Transverse colon (tissue), 4 donors: ENCODE results near the gene RMI1. TPM values are rescaled to one million over a fixed set of nuclear protein-coding genes. Genes with fewer than 3 reads are reported as not detected.

ENCODE experiments used
- DNase-seq: peaks from one replicate; pipeline ENCODE4 v3.0.0-alpha.2; 2019
- H3K27ac ChIP-seq, 4 donors: fragments of 200-600 bp; sonication (generic); 2 replicates each; pipeline ENCODE4 v1.5.1; 2016 to 2018; ENCODE audit warnings: inconsistent platforms in 4 of 4
- H3K27me3 ChIP-seq: fragments of 200-600 bp; sonication (generic); 2 replicates; pipeline ENCODE4 v1.5.1; 2017; ENCODE audit warnings: inconsistent platforms
- H3K36me3 ChIP-seq, 4 donors: fragments of 200-600 bp; sonication (generic); 2 replicates each; pipeline ENCODE4 v1.5.1; 2017 to 2019; ENCODE audit warnings: inconsistent platforms in 4 of 4
- H3K4me1 ChIP-seq, 4 donors: fragments of 200-600 bp; sonication (generic); 2 replicates each; pipeline ENCODE4 v1.5.1; 2017 to 2020; ENCODE audit warnings: inconsistent platforms in 4 of 4
- H3K4me3 ChIP-seq, 4 donors: fragments of 200-600 bp; sonication (generic); 1 replicate in 1 of 4; 2 replicates in 3 of 4; pipeline versions ENCODE4 v1.5.1 to v1.6.1; 2017 to 2019; ENCODE audit warnings: inconsistent platforms in 4 of 4
- H3K9me3 ChIP-seq, 2 donors: fragments of 200-600 bp; sonication (generic); 2 replicates each; pipeline ENCODE4 v1.5.1; 2017 to 2019; ENCODE audit warnings: inconsistent platforms in 2 of 2
- CTCF ChIP-seq, 5 experiments: fragments of 200-600 bp in 3 of 5; fragments of 450-650 bp in 2 of 5; sonication (generic) in 3 of 5; IDR thresholded peaks; 1 replicate in 2 of 5; 2 replicates in 3 of 5; pipeline ENCODE4 v1.5.1; 2016 to 2017; ENCODE audit warnings: antibody characterized with exemption in 5 of 5, inconsistent platforms in 3 of 5, mild to moderate bottlenecking in 2 of 5, moderate library complexity in 1 of 5
- EP300 ChIP-seq: sonication (generic); formaldehyde crosslinking; IDR thresholded peaks from one replicate; pipeline ENCODE4 v1.6.1; 2017; ENCODE audit warnings: antibody characterized with exemption, low read depth
- POLR2A ChIP-seq: fragments of 450-650 bp; IDR thresholded peaks from one replicate; pipeline ENCODE4 v1.6.1; 2016; ENCODE audit warnings: antibody characterized with exemption, mild to moderate bottlenecking, moderate library complexity
- POLR2AphosphoS5 ChIP-seq, 3 donors: sonication (generic); formaldehyde crosslinking; IDR thresholded peaks; one replicate each; pipeline ENCODE4 v1.6.1; 2016; ENCODE audit warnings: antibody characterized with exemption in 3 of 3
- WGBS, 2 donors: methylation state at CpG; one replicate each; pipeline ENCODE4 v1.1.5; 2018; ENCODE audit warnings: low coverage in 1 of 2; 5-methylcytosine and 5-hydroxymethylcytosine counted together
- in situ Hi-C, 4 donors: fragments of 200-750 bp; cut with MboI; loops; one replicate each; pipeline versions ENCODE4 v1.15.0 to v1.15.1; 2017; ENCODE audit warnings: low sequenced_read_pairs in 3 of 4, low pct_ligation_motif_present in 1 of 4, low pct_unique_long_range_greater_than_20kb in 1 of 4
- intact Hi-C: fragments of 100-400 bp; cut with DNase I; formaldehyde crosslinking; loops from one replicate; pipeline ENCODE4 v1.15.1; 2023; ENCODE audit warnings: low total_unique reads
- total RNA-seq, 4 donors: library from RNA; depleted of rRNA; stranded (reverse); fragments of >200 nt; gene quantifications; one replicate each; pipeline ENCODE4 v1.1.0, GENCODE V29; 2016

Gene RMI1
- total RNA-seq, 4 donors from 2014 or later = 1.8 to 13.1 (median 9.1) TPM

DNA sequence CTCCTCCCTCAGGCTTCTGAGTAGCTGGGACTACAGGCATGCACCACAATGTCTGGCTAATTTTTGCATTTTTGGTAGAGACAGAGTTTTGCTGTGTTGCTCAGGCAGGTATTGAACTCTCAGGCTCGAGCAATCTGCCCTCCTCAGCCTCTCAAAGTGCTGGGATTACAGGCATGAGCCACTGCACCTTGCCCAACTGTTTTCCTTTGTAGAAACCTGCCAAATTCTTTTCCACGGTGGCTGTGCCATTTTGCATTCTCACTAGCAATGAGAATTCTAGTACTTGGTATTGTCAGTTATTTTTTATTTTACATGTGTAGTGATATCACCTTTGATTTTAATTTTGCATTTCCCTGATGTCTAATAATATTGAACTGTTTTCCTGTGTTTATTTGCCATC is 7.8 kb downstream of the RMI1 start:
- Histone ChIP-seq H3K4me1 (peaks cover 4 to 15% (median 14%) of the 10 kb centered on the region in 4 donors), H3K27ac (no peak overlapping the region), H3K9me3 (no peaks in the 10 kb centered on the region), H3K36me3 (no peaks in the 10 kb centered on the region), H3K27me3 (no peaks in the 10 kb centered on the region), H3K4me3 (no peak overlapping the region)
- TF ChIP-seq EP300 (no peak), POLR2A (no peak), CTCF (IDR thresholded peaks at IDR 0.05) (no peak), POLR2AphosphoS5 (IDR thresholded peaks at IDR 0.05) (no peak)
- WGBS, 2 donors = 80% methylated on average over 1 to 2 of the region's 2 CpGs
- intact Hi-C loops = no loop called here
- in situ Hi-C loops = no loop called here
- no peak for DNase-seq

- in situ Hi-C loops (no loop called here), intact Hi-C loops (no loop called here)
- no peak for TF ChIP-seq CTCF (IDR thresholded peaks at IDR 0.05)
- TF ChIP-seq POLR2AphosphoS5 (IDR thresholded peaks at IDR 0.05) = no peak
- TF ChIP-seq POLR2A = no peak
- TF ChIP-seq EP300 = no peak
- no peak for DNase-seq
- 100% methylated on average over 1 of the region's 1 CpG for WGBS, 2 donors
- H3K27me3 ChIP-seq = no peaks in the 10 kb centered on the region
- H3K4me1 ChIP-seq = peaks cover under 1 to 11% (median 6%) of the 10 kb centered on the region in 4 donors
- no peak overlapping the region for H3K4me3 ChIP-seq
- H3K36me3 ChIP-seq = no peaks in the 10 kb centered on the region
- H3K27ac ChIP-seq = no peak overlapping the region
- H3K9me3 ChIP-seq = no peaks in the 10 kb centered on the region
Measured at GRCh38 chr9:83991355-83991754, 10.8 kb downstream of the RMI1 start.

DNA sequence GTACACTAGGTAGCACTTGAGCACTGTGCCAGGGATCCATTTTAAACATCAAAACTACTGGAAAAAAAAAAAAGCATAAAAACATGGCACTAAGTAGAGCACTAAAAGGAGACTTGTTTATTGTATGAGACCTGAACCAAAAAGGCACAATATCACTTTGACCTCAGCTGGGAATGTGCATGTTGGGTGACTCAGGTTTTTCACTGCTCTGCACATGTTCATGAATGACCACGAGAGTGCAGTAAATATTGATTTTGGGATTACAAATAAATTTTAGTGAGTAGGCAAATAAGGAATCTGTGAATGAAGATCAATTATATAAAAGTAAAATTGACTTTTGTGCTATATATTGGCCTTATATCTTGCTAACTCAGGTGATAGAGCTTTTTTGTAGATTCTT is 11.8 kb downstream of the RMI1 start:
- Histone ChIP-seq H3K4me1 (peaks cover 0 to 6% (median under 1%) of the 10 kb centered on the region in 4 donors), H3K36me3 (no peaks in the 10 kb centered on the region), H3K27me3 (no peaks in the 10 kb centered on the region), H3K9me3 (no peaks in the 10 kb centered on the region), H3K4me3 (no peak overlapping the region), H3K27ac (peak overlapping the region in 1 of 4 donors; percentile 13)
- DNase-seq = no peak
- intact Hi-C loops (no loop called here), in situ Hi-C loops (no loop called here)
- 40 to 53% methylated on average over 1 of the region's 1 CpG for WGBS, 2 donors
- no peak for TF ChIP-seq EP300
- no peak for TF ChIP-seq POLR2AphosphoS5 (IDR thresholded peaks at IDR 0.05)
- peak in 1 of 5 experiments; percentile 6 for TF ChIP-seq CTCF (IDR thresholded peaks at IDR 0.05)
- TF ChIP-seq POLR2A = no peak

GRCh38 chr9:83992901-83993300 is 12.3 kb downstream of the RMI1 start:
- in situ Hi-C loops = no loop called here
- no peak overlapping the region for H3K4me3 ChIP-seq

More at GRCh38 chr9:83992901-83993300, 12.3 kb downstream of the RMI1 start:
- no peaks in the 10 kb centered on the region for H3K9me3 ChIP-seq
- no peaks in the 10 kb centered on the region for H3K27me3 ChIP-seq
- H3K36me3 ChIP-seq = no peaks in the 10 kb centered on the region
- H3K4me1 ChIP-seq = peaks cover 0 to 6% (median 0%) of the 10 kb centered on the region in 4 donors
- no peak for DNase-seq
- no peak for TF ChIP-seq POLR2AphosphoS5 (IDR thresholded peaks at IDR 0.05)
- no peak for TF ChIP-seq POLR2A
- TF ChIP-seq EP300 = no peak
- TF ChIP-seq CTCF (IDR thresholded peaks at IDR 0.05) = no peak
- no peak overlapping the region for H3K27ac ChIP-seq
- intact Hi-C loops = no loop called here
